DMS53 (cell line): Measurements from ENCODE around the gene KRT78.

ENCODE experiments used
- DNase-seq: peaks from one replicate; lab custom pipeline; 2025; lab: John Stamatoyannopoulos, UW

The KRT78 gene

DNA sequence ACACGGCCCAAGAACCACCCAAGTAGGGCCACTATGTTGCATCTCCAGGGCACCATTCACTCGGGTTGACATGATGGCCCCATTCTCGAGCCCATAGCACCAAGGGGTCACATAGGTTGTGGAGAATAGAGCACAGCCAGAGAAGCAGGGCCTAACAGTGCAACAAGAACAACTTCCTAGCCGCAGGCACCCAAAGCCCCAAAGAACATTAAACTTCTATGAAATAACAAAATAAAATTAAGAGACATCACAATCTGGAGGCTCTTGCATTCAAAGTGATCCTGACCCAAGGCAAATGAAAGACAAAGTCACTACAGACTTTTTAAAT lies 36.8 kb downstream of the KRT78 start:
- DNase-seq = no peak

DNA sequence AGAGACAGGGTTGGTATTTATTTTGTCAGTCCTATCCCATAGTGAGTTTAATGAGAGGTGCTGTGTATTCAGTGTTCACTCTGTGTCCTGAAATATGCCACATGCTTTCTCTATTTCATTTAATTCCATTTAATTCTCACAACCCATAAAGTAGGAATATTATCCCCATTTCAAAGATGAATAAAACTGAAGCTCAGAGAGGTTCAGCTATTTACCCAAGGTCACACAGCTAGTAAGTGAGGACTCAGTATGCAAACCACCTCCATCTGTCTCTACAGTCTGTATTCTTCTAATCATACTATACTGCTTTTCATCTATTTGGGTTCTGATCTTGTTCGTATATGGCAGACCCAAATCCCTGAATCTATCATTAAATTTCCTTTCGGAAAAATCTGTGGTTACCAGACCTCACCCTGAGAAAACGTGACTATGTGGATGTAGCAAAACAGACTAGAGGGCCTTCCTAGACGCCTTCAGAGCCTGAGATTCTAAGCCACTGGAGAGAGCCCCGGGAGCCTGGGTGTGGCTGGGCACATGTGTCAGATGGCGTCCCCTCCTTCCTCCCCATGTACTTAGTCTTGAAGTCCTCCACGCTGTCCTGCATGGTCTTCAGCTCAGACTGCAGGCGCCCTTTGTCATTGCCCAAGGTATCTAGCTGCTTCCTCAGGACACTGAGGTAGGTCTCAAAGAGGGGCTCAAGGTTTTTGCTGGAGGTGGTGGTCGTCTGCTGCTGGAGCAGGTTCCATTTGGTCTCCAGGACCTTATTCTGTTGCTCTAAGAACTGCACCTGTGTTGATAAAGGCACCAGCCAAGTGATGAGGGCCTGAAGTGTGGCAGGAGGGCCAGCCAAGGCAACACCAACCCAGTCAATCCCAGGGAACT lies 37.4 kb downstream of the KRT78 start:
- no peak for DNase-seq

DNA sequence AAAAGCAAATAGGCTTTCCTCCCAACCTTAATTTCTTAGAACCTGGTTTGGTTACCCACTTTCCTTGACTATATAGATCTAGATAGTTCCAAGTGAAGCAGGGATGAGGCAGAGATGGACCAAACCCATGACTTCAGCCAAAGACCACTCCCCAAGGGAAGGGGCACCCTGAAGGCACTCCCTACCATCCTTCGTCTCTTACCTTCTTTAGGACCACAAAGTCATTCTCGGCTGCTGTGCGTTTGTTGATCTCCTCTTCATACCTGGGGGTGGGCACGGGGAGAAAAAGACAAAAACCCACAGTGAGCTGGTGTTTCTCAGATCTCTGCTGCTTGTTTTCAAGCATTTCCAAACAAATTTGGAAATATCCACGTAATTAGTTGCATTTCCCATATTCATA lies 38.2 kb downstream of the KRT78 start:
- DNase-seq = no peak

DNA sequence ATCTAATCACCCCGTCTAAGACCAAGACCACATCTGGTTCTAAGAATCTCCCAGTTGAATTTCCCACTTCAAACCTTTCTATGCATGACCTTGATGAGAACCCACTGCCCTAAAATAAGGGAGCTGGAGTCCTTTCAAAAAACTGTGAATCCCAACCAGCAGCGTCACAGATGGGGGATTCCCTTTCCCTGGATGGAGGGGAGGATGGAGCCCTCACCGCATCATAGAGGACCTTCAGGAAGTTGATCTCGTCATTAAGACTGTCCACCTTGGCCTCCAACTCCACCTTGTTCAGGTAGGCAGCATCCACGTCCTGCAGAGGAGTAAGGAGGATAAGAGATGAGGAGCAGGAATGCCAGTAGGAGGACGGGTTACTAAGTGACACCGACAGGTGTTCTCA lies 39.6 kb downstream of the KRT78 start:
- DNase-seq = no peak

DNA sequence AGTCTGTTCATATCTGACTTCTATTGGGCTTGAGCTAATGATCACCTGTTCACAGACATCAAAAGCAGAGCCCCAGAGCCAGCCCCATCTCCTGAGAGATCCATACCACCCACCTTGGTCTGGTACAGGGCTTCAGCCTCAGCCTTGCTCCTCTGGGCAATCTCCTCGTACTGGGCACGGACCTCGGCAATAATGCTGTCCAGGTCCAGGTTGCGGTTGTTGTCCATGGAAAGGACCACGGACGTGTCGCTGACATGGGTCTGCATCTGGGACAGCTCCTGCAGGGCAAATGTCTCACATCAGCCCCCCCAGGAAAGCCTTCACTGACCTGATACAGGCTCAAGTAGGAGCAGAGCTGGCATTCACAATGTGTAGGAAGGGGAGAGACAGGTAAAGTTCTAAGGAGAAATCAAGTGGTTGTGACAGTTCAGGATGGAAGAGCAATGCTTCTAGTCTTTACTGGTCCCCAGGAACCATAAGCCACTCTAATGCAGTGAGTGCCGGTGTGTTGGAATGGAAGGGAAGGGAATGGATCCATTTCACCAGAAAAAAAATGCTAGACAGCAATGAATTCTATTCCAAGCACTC lies 40.1 kb downstream of the KRT78 start:
- DNase-seq = no peak

DNA sequence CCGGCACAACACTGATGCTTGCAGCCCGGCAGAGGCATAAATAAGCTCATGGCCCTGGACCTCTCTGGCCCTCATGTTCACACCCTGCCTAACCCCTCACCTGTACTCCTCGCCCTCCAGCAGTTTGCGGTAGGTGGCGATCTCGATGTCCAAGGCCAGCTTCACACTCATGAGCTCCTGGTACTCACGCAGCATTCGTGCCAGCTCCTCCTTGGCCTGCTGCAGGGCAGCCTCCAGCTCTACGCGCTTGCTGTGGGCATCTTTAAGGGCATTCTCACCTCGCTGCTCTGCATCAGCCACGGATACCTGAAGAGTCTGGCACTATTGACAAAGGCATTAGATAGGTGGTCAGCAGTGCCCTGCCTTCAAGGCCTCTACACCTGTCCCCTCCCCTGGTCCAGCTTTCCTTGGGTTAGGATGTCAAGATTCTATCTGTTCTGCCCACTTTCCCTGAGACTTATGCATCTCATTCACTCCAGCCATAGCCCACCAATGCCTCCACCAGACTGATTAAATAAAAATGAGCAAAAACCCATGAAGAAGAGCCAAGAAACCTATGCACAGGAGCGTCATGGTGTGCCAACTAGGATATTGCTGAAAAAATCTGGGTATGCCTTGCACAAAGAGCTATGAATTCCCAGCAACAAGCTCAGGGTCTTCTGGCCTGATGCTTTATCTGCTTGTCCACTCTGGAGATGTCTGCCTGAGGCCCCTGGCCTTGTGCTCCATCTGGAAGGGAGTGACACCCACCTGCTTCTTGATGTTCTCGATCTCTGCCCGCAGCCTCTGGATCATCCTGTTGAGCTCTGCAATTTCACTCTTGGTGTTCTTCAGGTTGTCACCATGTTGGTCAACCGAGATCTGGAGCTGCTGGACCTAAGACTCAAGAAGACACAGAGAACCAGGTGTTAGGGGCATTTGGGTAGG lies 41.0 kb downstream of the KRT78 start:
- DNase-seq = peak; percentile 13

DNA sequence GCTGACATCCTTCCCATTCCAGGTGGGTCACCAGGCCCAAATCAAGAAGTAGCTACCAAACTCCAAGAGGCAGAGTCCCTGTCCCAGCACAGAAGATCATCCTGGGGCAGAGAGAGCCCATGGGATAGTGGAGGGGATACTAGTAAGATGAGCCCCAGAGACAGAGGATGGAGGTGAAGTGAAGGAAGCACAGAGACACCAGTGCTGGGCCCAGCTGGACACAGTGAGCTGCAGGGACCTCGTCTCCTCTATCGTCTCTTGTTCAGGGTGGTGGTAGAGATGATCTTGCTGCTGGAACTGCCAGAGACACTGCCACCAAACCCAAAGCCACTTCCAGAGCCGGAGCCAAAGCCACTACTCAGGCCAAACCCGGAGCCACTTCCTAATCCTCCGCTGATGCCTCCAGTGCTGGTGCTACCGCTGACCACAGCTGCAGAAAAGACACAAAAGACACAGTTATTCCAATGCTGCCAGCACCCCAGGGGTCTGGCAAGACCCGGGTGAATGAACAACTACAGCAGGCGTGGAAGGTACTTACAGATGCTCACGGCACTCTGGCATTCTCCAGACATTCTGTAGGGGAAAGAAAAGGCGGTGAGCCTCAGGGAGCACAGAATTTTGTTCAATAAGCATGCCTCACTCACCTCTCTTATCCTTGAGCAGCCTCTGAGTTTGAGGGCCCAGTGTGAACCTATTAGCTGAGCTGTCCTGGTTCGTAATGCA lies 41.8 kb downstream of the KRT78 start:
- no peak for DNase-seq

DNA sequence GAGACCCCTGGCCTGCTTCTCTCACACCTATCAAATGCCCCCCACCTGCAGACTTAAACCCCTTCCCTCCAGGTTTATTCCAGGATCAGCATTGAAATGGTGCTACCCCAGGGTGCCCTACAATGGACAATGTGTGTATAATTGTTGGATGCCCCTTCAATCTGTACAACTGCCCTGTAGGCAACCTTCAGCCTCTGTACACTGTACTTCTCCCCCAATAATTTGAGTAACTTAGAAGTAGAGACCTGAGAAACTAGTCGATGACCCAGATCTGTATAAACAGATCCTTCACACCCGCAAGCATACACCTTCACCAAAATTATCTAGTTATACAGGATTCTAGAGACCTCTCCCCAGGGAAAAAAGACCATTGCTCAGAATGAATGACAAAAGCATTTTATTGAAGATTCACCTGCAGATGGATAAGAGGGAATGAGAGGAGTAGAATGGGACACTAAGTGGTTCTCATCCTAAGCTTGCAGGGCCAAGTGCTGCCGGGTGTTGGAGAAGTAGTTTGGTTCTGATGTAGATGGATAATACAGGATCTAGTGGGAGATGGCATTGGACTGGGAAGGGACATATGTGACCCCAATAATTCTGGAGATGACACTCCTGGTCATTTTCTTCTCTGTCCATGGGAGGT lies 42.5 kb downstream of the KRT78 start:
- no peak for DNase-seq

DNA sequence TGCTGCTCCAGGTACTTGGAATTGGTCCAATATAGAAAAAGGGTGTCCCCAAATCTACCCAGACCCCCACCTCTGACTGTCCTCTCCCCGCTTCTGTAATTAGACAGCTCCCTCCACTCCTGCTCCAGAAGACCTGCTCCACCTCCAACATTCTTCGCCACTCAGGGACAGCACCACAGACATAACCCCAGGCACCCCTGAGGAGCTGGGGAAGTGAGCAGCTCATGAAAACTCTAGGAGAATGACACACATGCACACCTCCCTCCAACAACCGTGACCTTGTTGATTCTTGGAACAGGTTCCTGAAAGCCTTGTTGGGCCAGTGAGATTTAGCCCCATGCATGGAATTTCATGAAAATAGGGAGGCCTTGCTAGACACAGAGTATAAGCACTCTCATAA lies 43.1 kb downstream of the KRT78 start:
- DNase-seq = no peak

DNA sequence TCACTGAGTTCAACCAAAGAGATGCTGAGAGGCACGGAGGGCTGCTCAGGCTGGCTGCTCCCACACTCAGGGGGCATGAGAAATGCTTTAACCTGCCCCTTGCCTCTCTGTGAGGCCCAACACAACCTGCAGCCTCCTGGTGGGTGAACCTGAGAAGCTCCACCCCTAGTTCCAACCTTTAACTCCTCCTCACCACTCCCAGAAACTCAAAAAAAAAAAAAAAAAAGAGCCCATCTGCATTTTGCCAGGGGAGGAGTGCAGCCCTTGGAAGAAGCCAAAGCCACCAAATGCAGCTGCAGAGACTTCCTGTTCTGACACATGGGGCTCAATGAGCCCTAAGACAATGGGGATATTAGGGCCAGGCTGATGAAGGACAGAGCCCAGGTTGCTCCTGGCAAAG lies 43.8 kb downstream of the KRT78 start:
- no peak for DNase-seq

DNA sequence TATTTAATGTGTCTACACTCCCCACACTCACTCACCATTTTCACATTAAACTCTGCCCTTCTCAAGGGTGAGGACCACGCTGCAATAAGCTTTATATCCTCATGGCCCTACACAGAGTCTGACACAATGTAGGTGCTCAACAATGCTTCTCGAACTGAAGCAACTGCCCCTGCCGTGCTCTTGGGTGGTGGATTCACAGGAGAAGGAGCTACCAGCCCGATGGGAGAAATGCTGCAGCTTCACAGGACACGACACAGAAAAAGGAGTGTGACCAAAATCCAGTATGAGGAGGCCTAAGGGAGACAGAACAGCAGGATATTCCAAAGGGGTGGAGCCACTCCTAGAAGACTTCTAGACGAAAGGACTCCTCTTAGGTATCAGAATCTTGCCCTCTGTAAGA lies 46.4 kb downstream of the KRT78 start:
- no peak for DNase-seq

DNA sequence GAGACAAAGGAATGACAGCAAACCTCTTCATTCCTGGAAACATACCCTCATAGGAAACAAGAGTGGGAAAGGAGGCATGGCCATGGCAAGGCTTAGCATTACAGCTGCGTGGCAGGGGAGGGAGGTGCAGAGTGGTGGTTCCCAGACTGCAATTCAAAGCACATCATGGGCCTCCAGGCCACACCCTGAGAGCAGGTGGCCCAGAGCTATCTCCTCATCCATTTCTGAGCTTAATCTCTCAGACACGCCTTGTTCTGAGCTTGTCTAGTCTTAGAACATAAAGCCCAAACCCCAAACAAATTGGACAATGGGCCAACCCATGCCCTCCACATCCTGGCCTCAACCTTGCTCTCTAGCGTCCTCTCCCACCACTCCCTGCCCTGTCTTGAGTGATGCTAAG lies 47.0 kb downstream of the KRT78 start:
- DNase-seq = no peak

DNA sequence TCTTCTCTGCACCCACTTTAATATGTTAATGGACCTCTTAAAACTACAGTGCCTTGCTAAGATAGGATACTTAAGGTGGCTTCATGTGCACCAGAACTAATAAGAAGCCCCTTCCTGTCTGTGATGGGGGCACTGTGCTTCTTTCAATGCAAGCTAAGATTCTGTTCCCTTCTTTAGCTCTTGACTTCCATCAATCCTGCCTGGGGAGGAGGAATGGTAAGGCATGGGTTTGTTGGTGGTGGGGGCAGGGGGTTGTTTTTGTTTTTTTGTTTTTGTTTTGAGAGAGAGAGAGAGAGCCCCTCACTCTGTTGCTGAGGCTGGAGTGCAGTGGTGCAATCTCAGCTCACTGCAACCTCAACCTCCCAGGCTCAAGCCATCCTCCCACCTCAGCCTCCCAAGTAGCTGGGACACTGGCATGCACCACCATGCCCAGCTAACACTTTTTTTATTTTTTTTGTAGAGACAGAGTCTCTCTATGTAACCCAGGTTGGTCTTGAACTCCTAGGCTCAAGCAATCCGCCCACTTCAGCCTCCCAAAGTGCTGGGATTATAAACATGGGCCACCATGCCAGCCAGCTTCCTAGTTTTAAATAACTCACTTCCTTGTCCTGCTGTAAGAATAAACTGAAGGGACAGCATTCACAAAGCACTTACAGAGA lies 48.4 kb downstream of the KRT78 start:
- no peak for DNase-seq

DNA sequence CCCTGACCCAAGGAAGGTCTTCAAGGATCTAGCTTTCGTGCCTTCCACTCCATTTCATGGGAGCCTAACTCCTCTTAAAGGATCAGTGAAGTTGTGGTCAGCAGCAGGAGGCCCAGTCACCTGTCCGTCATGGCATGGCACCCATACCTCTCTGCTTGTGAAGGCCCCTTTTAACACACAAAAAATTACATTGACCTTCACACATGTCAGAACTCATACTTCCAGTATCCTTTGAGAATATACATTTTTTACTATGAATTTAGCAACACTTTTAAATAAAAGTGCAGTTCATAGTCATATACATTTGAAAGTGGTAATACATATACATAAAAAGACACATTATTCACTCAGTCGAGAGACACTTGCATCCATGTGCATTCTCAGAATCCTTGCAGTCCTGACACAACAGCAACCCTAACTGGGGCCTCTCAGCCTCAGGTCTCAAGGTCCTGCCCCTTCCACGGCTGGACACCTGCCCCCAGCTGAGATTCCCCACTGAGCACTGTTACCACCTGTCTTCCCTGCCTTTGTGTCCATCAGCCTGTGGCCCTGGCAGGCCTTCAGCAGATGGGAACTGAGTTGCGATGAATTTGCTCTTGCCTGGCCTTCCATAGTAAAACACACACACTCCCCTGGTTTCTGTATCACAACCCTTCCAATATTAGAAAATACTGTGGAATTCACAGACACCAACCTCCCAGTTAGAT lies 49.1 kb downstream of the KRT78 start:
- no peak for DNase-seq

DNA sequence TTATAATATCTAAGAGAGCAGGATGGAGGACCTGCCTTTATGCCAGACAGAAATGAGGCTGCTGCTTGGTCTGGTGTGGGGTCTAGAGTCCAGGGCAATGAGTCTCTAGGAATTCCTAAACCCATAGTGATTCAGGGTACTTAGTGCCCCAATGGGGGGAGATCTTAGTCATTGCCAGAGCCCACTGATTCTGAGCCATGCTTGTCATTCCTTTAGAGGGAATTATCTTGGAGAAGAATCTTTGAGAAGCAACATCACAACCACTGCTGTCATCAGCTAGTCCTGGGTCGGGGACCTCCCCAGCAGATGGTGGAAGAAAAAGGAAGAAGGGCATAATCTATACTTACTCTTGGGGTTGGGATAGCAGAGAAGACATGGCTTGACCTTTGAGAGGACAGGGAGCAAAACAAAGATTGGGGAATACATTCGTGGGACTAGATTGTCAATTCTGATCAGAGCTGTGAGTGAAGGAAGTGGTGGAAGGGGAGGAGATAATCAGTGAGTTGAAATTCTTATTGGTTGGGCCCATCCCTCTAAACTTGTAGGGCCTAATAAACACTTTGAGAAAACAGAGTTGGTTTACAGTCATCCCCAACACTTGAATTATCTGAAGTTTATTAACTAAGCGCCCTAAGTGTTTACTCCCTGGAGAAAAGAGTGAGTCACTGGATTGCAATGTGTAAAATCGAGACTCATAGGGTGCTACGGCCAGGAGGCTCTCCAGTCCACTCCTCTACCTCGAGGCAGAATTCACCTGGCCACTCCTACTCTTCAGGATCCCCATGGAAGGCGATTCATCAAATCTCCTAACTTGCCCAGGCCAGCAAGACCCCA lies 49.9 kb downstream of the KRT78 start:
- peak; percentile 20 for DNase-seq

DNA sequence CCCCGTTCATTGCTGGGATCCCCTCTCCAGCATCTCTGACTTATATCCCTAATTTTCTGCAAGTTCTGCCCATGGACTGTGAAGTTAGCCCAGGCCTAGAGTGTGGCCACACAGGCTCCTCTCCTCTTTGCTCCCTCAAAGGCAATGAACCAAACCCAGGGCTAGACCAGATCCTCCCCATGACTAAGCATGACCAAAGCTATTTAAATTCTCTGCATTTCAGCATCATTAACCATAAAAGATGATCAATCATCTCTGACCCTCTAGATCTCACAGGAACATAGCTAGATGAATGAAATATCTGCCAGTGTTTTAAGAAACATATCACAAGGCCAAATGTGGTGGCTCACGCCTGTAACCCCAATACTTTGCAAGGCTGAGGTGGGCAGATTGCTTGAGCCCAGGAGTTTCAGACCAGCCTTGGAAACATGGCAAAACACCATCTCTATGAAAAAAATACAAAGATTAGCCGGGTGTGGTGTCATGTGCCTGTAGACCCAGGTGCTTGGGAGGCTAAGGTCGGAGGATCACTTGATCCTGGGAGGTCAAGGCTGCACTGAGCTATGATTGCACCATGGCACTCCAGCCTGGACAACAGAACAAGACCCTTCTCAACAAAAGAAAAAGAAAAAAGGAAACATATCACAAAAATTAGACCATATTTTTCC lies 50.7 kb downstream of the KRT78 start:
- no peak for DNase-seq

DNA sequence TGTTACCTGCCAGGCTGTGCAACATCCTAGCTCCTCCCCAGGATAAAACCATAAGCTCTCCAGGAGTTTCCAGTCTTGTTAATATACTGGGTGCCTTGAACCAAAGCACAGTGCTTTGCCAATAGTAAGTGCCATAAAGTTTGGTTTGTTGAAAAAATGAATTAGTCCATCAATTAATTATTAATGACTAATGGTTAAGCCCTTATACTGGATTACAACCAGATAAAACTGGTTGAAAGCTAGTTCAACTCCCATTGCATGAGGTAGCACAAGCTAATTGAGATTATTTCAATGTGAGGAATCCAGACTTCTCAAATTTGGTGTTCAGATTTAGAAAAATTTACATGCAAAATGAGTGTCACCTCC lies 51.3 kb downstream of the KRT78 start:
- no peak for DNase-seq

DNA sequence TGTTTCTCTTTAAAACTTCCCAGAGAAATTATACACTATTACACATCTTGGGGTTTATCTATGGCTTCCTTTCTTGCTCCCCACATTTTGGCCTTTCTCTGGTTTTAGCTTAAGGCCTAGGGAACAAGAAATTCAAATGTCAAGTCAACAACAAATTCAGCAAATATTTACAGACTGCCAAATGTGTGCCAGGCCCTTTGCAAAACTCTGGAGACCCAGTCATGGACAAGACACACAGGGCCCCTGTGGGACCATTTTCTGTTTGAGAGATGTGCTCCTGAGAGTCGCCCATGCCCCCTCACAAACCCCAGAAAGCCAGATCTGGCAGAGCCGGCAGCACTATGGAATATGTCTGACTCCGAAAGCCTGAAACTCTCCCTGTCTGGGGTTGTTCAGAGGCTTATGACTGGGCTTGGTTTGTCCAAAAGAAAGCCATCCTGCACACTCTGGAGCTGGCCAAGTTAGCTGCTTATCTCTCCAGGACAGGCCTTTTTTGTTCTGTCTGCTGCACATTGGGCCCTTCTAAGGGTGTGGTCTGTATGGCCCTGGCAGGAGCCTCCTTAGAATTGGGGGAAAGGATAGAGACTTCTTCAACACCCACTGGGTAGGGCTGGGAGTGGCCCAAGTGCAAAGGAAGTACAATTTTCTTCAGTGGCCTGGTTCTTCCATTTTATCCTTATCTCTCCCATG lies 51.8 kb downstream of the KRT78 start:
- DNase-seq = no peak

DNA sequence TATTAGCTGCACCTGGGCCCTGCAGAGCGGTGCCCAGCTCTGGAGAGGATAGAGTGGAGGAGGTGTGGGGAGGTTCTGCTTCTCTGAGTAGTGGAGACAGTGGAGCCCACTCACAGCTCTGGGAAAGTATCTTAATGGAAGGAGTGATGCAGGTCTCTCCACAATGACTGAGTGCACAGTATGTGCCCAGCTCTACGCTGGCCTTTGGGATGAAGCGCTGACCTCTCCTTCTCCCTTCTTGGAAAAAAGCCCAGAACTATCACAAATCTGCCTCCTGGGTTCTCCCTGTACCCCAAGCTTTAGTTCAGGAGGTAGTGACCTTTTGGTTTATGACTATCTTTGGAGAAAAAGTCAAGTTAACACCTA lies 52.4 kb downstream of the KRT78 start:
- no peak for DNase-seq
